ENCODE measurements around the gene TMEM59L.
A peak's percentile ranks its signal among the peaks of the same experiment; 100 is the strongest.
"Not testable (repeated sequence)": the region's sequence is repeated elsewhere in the genome, so short reads cannot be mapped to it uniquely, and the experiment has no call there.

The TMEM59L gene

DNA sequence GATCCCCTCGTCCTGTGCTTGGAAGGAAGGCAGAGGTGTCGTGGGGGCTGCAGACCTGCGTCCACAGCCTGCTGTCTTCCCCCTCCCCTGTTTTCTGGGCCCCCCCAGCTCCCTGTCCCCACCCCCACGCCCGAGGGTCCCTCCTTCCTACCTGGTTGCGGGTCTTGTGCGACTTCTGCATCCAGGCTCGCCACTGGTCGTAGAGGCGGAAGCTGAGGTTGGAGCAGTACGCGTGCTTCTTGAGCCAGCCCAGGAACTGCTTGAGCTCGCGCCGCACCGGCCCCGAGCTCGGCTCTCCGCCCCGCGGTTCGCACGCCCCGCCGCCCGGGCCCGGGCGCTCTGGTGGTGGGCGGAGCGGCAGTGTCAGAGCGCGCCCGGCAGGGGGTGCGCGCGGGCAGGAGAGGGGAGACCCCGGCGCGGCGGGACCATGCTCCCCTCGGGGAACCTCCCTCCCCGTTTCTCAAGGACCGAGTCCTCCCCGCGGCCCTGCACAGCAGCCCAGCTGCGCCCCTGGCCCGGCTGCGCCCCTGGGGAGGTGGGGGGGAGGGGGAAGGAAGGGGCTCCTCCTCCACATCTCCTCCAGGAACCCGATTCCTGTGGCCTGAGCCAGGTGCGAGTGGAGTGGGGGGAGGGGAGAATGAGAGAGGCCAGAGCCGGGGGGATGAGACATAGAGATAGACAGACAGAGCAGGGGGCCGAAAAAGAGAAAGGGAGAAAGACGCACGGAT, 18.4 kb upstream of the TMEM59L start:
- peak; percentile 50 to 58 for DNase-seq (ENCODE audit: low read depth in 2 of 2)

DNA sequence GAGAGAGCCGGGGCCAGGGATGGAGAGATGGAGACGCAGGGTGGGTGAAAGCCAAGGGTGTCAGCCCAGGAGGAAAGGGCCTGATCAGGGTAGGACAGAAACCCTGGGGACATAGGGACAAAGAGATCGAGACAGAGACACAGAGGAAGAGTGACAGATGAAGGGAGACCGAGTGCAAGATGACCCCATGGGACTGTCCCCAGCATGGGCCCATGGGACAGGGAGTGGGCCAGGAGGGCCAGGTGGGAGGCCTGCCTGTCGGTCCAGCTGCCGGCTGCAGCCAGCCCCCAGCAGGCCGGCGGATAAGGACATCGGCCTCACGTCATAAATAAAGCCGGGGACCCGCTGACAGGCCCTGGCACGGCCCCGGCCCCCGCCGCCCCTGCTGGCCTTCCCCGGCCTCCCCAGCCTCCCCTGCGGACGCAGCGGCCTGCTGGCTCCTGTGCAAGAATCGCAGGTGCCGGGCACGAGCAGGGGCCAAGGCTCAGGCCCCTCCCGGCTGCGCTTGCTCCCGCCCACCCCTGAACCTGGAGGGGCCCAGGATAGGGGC, 17.8 kb upstream of the TMEM59L start:
- no peak for DNase-seq (ENCODE audit: low read depth in 2 of 2)

- DNase-seq (ENCODE audit: low read depth in 2 of 2): no peak
These were observed 17.2 kb upstream of the TMEM59L start for GRCh38 chr19:18595475-18595874.

DNA sequence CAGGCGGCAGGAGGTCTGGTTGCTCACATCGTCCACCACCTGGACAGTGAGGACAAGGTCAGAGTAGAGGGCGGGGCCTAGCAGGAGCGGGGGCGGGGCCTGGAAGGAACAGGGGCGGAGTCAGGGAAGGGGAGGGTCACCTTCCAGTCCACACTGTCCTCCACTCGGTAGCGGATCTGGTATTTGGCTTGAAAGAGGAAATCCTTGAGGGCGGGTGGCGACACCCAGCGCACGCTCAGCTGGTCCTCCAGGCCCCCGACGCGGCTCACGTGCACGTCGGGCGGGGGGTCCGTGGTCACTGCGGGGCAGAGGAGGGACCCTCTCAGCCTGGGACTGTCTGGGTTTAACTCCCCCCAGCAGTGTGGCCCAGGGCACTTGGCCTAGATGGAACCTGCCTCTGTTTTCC, 15.9 kb upstream of the TMEM59L start:
- no peak for DNase-seq (ENCODE audit: low read depth in 2 of 2)

DNA sequence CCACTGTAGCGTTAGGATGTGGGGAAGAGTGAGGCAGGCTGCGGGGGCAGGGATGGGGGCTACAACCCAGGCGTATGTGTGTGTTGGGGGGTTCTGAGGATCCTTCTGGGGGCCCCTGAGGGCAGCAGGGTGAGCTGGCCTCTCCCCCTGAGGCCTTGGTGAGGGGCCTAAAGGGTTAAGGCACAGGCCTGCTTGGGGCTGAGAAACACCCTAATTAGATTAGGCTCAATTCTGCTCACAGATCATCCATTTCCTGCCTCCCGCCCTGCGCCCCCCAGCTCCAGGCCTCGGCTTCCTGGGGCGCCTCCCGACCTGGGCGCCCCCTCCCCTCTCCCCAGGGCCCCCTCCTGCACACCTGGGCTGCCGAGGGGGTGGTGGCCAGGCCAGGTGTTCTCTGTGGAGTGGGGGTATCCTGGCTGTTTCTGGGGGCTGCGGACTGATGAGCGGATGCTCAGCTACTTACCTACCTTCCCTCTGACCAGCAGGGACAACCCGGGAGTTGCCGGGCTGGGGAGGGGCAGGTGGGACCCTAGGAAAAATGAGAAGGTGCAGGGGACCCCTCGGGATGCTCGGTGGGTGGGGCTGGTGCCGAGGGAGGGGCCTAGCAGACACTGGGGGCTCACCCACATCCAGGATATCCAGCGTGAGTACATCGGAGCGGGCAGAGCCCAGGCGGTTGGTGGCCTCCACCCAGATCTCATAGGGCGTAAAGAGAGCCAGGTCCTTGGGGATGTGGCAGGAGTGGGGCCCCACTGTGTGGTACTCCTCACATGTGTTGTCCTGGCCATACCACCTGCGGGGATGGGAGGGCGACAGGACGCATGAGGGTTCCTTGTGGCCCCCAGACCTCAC, 14.6 kb upstream of the TMEM59L start:
- DNase-seq (ENCODE audit: low read depth in 2 of 2): no peak

- DNase-seq (ENCODE audit: low read depth in 2 of 2): no peak
These were observed 13.2 kb upstream of the TMEM59L start for GRCh38 chr19:18599485-18599884.

GRCh38 chr19:18600692-18601397, 11.8 kb upstream of the TMEM59L start:
- DNase-seq (ENCODE audit: low read depth in 2 of 2): not testable (repeated sequence)

DNA sequence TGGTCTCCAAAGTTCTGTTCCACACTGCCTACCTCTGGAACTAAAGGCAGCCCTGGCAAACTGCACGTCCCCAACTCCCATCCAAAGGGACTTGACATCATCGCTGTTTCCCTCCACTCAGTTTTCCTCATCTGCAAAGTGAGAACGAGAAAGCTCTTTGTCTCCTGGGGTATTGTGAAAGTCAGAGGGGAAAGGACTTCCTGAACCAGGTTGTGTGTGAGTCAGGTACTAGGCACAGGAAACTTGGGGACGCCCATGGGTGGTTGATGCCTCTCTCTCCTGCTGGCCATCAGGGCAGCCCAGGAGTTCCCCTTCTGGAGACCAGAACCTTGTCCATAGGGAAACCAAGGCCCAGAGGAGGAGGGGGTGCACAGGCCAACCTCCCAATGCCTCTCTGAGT, 10.8 kb upstream of the TMEM59L start:
- DNase-seq (ENCODE audit: low read depth in 2 of 2): no peak

DNA sequence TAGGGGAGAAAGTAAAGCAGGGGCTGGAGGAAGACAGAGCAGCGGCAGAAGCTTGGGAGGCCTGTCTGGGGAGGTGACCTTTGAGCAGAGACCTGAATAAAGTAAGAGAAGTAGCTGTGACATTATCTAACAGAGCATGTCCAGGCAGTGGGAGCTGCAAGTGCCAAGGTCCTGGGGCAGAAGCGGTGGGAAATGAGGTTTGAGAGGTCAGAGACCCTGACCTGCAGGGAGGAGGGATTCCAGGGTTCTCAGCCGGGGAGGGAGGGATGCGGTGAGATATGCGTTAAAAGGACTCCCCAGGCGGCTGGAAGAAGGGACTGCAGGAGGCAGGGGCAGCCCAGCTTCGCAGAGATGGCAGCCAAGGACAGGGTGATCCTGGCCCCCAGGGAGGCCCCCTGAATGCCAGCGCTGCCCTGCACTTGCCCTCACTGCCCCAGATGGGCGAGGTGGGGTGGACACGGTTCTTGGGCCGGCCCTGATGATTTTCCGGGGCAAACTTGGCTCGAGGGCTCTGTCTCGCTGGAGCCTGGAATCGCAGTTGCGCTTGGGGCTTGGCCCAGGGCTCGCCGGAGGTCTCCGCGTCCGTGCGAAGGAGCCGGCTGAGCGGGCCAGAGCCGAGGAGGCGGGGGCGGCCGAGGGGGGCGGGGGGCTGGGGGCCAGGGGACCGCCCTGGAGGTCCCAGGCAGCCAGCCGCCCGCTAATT, 9.3 kb upstream of the TMEM59L start:
- DNase-seq (ENCODE audit: low read depth in 2 of 2): no peak

DNA sequence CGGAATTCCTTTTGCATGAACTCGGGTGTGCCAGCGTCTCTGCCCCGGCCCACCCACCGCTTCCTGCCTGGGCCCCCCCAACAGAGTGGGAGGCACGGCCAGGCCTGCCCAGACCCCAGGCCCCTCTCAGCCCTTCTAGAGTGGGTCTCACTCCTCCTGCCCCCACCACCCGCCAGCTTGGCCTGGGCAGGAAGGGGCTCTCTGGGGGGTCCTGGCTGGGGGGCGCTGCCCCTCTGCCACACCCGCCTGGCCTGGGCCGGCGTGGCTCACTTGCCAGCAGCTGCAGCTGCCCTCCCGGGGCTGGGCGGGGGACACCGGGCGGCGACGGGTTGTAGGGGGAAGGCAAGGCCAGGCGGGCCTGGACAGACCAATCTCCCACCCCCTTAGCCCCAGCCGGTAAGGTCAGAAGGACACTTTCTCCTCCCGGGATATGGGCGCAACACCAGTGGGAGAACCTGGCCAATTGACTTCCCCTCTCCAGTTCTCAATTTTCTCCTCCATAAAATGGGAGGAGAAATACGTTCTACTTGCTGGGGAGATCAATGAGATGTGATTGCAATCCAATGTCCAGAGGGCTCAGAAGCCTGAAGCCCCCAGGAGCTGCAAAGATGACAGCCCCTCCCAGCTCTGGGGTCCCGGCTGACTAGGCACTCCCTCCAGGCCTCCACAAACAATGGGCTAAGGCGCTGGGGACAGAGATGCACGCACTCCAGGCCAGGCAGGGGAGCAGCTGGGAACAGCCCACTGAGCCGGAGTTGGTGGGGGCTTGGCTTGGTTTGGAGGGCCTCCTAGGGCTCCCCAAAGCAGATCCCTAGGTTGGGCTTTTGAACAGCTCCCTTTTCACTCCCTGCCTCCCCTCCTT, 8.5 kb upstream of the TMEM59L start:
- DNase-seq (ENCODE audit: low read depth in 2 of 2): no peak

DNA sequence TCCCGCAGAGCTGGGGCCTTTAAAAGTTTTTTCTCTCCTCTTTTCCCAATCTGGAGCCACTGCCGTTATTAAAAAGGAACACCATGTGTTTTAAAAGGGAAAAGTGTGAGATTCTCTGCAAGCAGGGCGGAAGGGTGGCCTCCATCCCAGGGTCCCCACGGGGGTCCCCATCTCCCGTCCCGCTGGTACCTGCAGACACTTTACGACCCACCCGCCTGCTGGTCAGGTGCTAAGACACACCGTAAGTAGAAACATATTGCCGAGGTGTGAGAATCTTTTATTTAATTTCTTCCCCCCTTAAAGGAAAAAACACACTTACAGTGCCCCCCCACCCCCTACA, 7.9 kb upstream of the TMEM59L start:
- DNase-seq (ENCODE audit: low read depth in 2 of 2): no peak

GRCh38 chr19:18605196-18605545, 7.5 kb upstream of the TMEM59L start:
- no peak for DNase-seq (ENCODE audit: low read depth in 2 of 2)

GRCh38 chr19:18605546-18606280, 7.0 kb upstream of the TMEM59L start:
- no peak for DNase-seq (ENCODE audit: low read depth in 2 of 2)

DNA sequence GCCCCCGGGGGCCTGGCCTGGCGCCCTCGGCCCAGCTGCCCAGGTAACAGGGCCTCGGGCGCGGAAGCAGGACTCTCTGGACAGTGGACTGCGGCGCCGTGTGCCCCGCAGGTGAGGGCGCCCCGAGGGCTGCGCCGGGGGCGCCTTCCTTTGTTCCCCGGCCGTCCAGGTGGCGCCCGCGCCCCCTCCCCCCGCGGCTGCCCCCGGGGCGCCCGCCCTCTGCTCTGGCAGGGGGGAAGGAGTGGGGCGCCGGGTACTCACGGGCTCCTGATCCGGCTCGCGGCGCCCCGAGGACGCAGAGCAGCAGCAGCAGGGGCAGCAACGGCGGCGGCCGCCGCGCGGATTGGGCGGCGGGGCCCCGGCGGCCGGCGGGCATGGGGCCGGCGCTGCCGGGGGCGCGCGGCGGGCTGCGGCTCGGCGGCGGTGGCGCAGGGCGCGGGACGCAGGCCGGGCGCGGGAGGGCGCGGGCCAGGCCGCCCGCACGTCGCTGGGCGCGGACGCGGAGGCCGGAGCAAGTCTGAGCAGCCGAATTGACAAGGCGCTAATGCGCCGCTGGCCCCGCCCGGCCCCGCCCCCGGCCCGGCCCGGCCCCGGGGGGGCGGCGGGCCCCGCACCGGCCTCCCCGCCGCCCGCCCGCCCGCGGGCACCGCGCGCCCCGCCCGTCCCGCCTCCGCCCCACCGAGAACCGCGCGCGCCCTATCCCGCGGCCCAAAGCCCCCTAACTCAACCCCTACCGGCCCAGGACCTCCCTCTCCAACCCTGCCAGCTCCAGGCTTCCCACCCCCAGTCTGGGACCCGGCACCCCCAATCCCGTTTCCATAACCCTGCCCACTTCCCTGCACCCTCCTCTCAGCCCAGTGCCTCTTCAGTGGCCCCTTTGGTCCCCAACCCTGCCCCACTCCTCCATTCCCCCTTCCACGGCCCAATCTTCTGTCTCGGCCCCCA, 6.1 kb upstream of the TMEM59L start, which contains the start of gene CRLF1:
CRLF1 (minus strand) TSS at position 519 of the 945 bp plus-strand sequence; CDS start at position 376, 143 bp downstream.
- DNase-seq (ENCODE audit: low read depth in 2 of 2): no peak

GRCh38 chr19:18607226-18608101, 5.2 kb upstream of the TMEM59L start:
- DNase-seq (ENCODE audit: low read depth in 2 of 2): no peak

DNA sequence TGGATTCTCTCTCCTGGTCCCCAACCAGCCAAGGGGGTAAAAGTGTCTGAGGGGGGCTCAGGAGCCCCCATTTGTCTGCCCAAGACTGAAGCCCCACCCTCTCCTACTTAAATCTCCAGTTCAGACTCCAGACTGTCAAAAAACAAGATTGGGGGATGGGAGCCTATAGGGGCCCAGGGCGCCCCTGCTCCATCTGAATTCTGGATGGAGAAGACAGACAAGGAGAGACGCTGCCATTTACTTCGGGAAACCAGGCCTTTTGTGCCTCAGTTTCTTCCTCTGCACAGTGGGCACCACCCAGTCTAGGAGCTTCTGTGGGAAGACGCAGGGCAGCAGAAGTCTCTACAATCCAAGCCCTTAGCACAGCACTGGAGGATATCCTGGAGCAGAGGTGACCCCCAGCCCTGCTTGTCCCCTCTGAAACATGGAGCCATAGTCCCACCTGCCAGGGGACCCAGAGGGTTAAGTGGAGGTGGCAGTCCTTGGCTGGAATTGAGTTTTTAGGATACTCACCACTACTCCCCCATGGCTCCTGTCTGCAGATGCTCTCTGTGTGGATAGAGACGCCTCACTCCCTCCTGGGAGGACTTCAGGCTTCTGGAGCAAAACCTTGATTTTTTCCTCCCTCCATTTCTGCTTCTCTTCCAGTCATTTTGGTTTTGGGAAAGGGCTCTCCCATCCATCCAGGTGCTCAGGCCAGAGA, 4.4 kb upstream of the TMEM59L start:
- DNase-seq (ENCODE audit: low read depth in 2 of 2): no peak

Data from activated CD8-positive, alpha-beta memory T cell treated with anti-CD3 and anti-CD28 coated beads for 4 hours (primary cell).